ENCODE results near the gene STK32C.

DNA sequence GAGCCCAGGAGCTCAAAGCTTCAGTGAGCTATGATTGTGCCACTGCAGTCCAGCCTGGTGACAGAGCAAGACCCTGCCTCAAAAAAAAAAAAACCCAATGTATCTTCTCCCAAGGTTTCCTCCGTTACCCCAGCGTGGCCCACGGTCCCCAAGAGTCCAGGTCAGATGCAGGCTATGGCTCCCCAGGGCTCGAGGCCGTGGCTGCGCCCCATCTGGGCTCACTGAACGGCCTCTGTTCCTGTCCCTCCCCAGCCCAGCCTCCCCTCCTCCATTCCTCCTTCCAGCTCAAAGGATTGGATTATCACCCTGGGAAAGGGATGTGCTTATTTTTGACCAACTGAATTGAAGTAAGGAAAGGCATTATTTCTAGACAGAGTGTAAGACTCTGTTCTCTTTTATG is 31.0 kb downstream of the STK32C start:
- no peak for TF ChIP-seq CTCF (IDR thresholded peaks at IDR 0.05; ENCODE audit: insufficient read depth, low read depth, low read length)
- no peak for TF ChIP-seq EZH2 (IDR thresholded peaks at IDR 0.05; ENCODE audit: insufficient read depth, low read length)
